H1 (cell line): ENCODE data around the gene SPOCK3. TPM values are rescaled to one million over a fixed set of nuclear protein-coding genes. Genes with fewer than 3 reads are reported as not detected.

ENCODE experiments used
- CHD7 ChIP-seq: fragments of 300-600 bp; sonication (generic); IDR thresholded peaks from 2 replicates; pipeline ENCODE4 v1.7.1; 2012; ENCODE audit warnings: low read length, moderate library complexity, mild to moderate bottlenecking, inconsistent platforms; ENCODE audit not compliant: insufficient replicate concordance
- polyA plus RNA-seq, 7 experiments: library from polyadenylated mRNA; depleted of rRNA in 3 of 7; stranded (reverse) in 5 of 7; unstranded in 2 of 7; fragments of >200 nt in 5 of 7; fragments of 200-250 nt in 2 of 7; gene quantifications; 1 replicate in 5 of 7; 2 replicates in 1 of 7; 4 replicates in 1 of 7; pipeline versions ENCODE4 v1.2.1 to v1.2.3, GENCODE V29; 2011 to 2013; ENCODE audit warnings: missing spikeins in 2 of 7, mixed read lengths in 2 of 7
- total RNA-seq: library from RNA; stranded (reverse); fragmentation: NEBNext Ultra II Directional; extraction: Animal tissue kit (Norgen Biotek cat#: 25700); gene quantifications from 2 replicates; pipeline ENCODE4 v1.2.1, GENCODE V29; 2021

Gene SPOCK3
- total and polyA plus RNA-seq, 2 of the 8 experiments (the other 6 are each of a cell fraction or from before 2014, with no cell fraction given): 0.14 to 0.60 TPM

GRCh38 chr4:166996216-166996615 is 238.1 kb downstream of the SPOCK3 start (continued):
- TF ChIP-seq CHD7: no peak
